ENCODE measurements around the gene PRDM10.

- TF ChIP-seq CTCF (conservative IDR thresholded peaks at IDR 0.05) (no peak), ZFX (IDR thresholded peaks at IDR 0.05) (no peak)
Measured at GRCh38 chr11:129896062-129896461, 106.6 kb downstream of the PRDM10 start.
